Activated CD4-positive, alpha-beta T cell treated with anti-CD3 and anti-CD28 coated beads for 24 hours (primary cell): Measurements from ENCODE around the gene SUMO3.

Experiments used
- DNase-seq, 2 donors: peaks; one replicate each; pipeline ENCODE4 v3.0.0-alpha.2; 2020; ENCODE audit warnings: low read depth in 2 of 2

SUMO3 gene

DNA sequence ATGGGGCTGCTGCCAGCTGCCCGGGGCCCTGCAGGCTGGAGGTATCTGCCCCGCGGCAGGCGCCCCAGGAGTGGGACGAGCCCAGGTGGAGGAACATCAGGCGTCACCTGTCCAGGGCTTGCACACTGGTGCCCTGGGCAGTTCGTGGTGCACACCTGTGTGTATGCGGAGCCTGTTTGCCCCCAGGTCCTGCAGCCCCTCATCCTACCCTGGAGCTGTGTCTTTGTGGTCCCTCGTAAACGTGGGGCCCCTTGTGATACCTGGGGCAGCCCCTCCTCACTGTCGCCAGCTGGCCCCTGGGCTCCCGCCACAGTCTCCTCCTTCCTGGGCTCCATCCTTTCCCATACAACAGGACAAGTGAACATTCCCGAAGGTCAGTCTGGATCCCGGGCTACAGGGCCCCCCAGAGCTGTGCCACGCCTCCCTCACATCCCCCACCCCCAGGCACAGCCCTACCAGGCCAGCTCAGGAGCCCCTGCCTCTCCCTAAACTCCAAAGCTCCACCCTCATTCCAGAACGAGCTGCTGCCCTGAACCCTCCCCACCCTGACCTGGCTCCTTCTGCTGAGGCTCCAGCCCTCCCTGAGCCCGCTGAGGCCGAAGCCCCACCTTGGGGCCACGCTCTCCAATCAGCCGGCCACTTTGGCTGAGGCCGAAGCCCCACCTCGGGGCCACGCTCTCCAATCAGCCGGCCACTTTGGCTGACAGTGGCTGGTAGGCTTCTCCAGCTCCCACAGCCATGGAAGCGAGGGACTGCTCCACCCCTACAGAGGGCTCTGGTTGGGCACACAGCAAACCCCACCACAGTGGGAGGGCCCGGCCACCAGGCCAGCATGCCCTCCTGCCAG is 58.9 kb downstream of the SUMO3 start:
- no peak for DNase-seq

DNA sequence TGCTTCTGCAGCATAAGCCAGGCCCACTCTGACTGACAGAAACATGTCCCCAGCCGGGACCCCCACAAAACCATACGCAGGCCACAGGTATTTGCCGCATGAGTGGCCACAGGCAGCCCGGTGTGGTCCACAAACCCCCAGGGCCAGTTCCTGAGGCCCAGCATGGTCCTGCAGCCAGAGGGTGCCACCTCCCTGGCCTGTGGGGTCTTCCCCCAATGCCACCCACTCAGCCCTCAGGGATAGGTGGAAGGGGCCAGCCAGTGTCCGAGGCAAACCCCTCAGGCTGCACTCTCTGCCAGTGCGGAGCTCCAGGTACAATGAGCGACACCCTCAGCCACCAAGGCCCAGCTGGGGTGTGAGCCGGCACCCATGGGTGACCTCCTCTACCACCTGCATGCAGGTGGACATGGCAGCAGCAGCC is 59.7 kb downstream of the SUMO3 start:
- no peak for DNase-seq

DNA sequence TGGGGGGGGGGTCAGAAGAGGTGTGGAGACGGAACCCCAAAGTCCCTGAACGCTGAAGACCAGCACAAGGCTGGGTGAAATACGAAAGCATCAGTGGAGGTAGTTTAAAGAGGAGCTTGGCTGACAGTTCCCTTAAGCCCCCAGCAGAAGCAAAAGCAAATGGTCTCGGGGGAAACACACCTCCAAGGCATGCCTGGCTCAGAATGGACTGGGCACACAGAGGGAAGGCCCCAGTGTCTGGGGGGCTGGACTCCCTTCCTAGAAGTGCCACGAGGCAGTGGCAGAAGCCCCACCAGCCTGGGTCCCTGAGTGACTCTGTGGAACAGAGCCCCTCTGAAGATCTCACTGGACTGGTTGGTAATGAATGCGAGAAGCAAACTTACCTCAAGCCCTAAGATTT is 60.1 kb downstream of the SUMO3 start:
- DNase-seq, result no peak

GRCh38 chr21:44756423-44757185 is 61.3 kb downstream of the SUMO3 start:
- no peak for DNase-seq
